HEK293T (cell line): ENCODE data around the gene NPVF.

Experiments
- CTCF ChIA-PET: fragments of 350-600 bp; formaldehyde crosslinking; extraction: SDS; loops from one replicate; lab custom pipeline; 2021; ENCODE audit warnings: antibody characterized with exemption, inconsistent platforms; lab: Yijun Ruan, JAX
- POLR2A ChIA-PET: fragments of 350-600 bp; formaldehyde crosslinking; extraction: SDS; loops from one replicate; lab custom pipeline; 2020; ENCODE audit warnings: antibody characterized with exemption, inconsistent platforms; lab: Yijun Ruan, JAX
- DNase-seq: peaks from one replicate; pipeline ENCODE4 v3.0.0; 2012; ENCODE audit warnings: mixed read lengths; ENCODE audit errors: extremely low spot score
- ARNT ChIP-seq: fragments of 450-650 bp; IDR thresholded peaks from 2 replicates; pipeline ENCODE4 v1.6.1; 2017; ENCODE audit warnings: mild to moderate bottlenecking
- BHLHE40 ChIP-seq: fragments of 450-650 bp; IDR thresholded peaks from 2 replicates; pipeline ENCODE4 v1.6.1; 2016; ENCODE audit warnings: mild to moderate bottlenecking, moderate library complexity, borderline replicate concordance
- CTBP1 ChIP-seq: fragments of 450-650 bp; IDR thresholded peaks from 2 replicates; pipeline ENCODE4 v1.6.1; 2016; ENCODE audit warnings: borderline replicate concordance
- ELF4 ChIP-seq: fragments of 450-650 bp; IDR thresholded peaks from 2 replicates; pipeline ENCODE4 v1.6.1; 2017; ENCODE audit warnings: antibody characterized with exemption
- FOXA1 ChIP-seq: fragments of 450-650 bp; IDR thresholded peaks from 2 replicates; pipeline ENCODE4 v1.6.1; 2016; ENCODE audit warnings: mild to moderate bottlenecking
- FOXK2 ChIP-seq: fragments of 450-650 bp; IDR thresholded peaks from 2 replicates; pipeline ENCODE4 v1.6.1; 2016; ENCODE audit warnings: mild to moderate bottlenecking
- FOXM1 ChIP-seq: fragments of 450-650 bp; IDR thresholded peaks from 2 replicates; pipeline ENCODE4 v1.6.1; 2017; ENCODE audit warnings: mild to moderate bottlenecking, borderline replicate concordance
- HDGF ChIP-seq: fragments of 450-650 bp; IDR thresholded peaks from 2 replicates; pipeline ENCODE4 v1.6.1; 2017; ENCODE audit warnings: antibody characterized with exemption, borderline replicate concordance
- L3MBTL2 ChIP-seq: fragments of 450-650 bp; conservative IDR thresholded peaks from 2 replicates; pipeline ENCODE4 v1.6.1; 2016; ENCODE audit warnings: mild to moderate bottlenecking
- LEF1 ChIP-seq: fragments of 450-650 bp; IDR thresholded peaks from 2 replicates; pipeline ENCODE4 v1.6.1; 2017; ENCODE audit warnings: mild to moderate bottlenecking, borderline replicate concordance
- NFRKB ChIP-seq: fragments of 450-650 bp; IDR thresholded peaks from 2 replicates; pipeline ENCODE4 v1.6.1; 2016; ENCODE audit warnings: mild to moderate bottlenecking, moderate library complexity
- PKNOX1 ChIP-seq: fragments of 450-650 bp; IDR thresholded peaks from 2 replicates; pipeline ENCODE4 v1.6.1; 2016
- SP1 ChIP-seq: fragments of 450-650 bp; IDR thresholded peaks from 2 replicates; pipeline ENCODE4 v1.6.1; 2017
- SUZ12 ChIP-seq: fragments of 450-650 bp; IDR thresholded peaks from 2 replicates; pipeline ENCODE4 v1.6.1; 2016; ENCODE audit warnings: mild to moderate bottlenecking
- TARDBP ChIP-seq: fragments of 450-650 bp; IDR thresholded peaks from 2 replicates; pipeline ENCODE4 v1.6.1; 2016
- ZNF384 ChIP-seq: fragments of 450-650 bp; IDR thresholded peaks from 2 replicates; pipeline ENCODE4 v1.6.1; 2016

Gene NPVF

GRCh38 chr7:25240340-25240739 lies 12.1 kb upstream of the NPVF start:
- TF ChIP-seq LEF1 (no peak), FOXM1 (no peak), CTBP1 (no peak), FOXA1 (no peak), TARDBP (no peak), BHLHE40 (no peak), SUZ12 (no peak), ARNT (no peak), ELF4 (no peak), NFRKB (no peak), SP1 (no peak), PKNOX1 (no peak), HDGF (no peak), L3MBTL2 (no peak), ZNF384 (no peak), FOXK2 (no peak)
- DNase-seq: no peak
- ChIA-PET POLR2A (no interaction called here), CTCF (no interaction called here)

DNA sequence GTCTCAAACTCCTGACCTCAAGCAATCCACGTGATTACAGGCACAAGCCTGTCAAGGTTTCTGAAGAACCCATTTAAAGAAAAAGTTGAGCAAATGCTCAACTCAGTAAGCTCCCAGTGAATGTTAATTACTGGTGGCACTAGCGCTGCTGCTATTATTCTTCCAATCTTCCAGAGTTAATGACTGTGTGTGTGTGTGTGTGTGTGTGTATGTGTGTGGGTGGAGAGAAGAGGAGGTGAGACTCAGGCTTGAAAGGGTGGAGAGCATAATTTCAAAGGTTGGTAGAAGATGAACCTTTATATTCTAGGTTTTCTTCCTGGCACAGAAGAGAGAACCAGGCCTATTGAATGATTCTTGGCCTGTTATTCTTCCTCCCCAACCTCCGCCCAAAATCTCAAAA lies 11.6 kb upstream of the NPVF start:
- ChIA-PET POLR2A (no interaction called here), CTCF (no interaction called here)
- TF ChIP-seq PKNOX1 (no peak), ELF4 (no peak), L3MBTL2 (no peak), TARDBP (no peak), NFRKB (no peak), FOXM1 (no peak), CTBP1 (no peak), SP1 (no peak), SUZ12 (no peak), HDGF (no peak)
- no peak for DNase-seq

DNA sequence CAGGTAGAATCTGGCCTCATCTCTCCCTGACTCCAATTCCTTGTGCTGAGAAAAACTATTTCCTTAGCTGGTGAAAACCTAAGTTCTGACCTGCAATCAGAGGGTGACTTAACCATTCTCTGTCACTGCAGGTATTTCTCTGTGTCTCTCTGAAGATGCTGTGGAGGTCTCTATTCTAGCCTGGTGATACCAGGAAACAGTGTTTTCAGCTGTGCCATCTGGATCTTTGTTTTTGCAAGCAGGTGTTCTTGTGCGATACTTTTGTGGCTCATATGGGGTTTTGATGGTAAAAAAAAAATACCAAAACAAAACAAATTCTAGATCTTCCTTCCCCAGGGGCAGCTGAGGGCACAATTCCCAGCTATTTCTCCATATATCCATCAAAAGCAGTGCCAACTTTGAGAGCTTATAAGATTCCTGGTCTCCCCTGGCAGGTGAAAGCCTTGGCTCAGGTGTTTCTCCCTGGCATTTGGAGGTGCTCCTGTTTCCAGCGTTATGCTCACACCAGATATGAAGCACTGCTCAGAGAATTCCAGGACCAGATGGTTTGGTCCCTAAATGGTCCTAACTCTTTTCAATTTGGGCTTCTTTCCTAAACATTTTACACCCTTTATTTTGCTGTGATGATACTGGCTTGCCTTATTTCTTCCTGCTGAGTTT lies 9.9 kb upstream of the NPVF start:
- no peak for TF ChIP-seq FOXK2
- no peak for TF ChIP-seq L3MBTL2
- TF ChIP-seq BHLHE40: no peak
- TF ChIP-seq PKNOX1: no peak
- TF ChIP-seq CTBP1: no peak
- TF ChIP-seq TARDBP: no peak
- no peak for TF ChIP-seq SP1
- no peak for TF ChIP-seq NFRKB
- no peak for TF ChIP-seq LEF1

DNA sequence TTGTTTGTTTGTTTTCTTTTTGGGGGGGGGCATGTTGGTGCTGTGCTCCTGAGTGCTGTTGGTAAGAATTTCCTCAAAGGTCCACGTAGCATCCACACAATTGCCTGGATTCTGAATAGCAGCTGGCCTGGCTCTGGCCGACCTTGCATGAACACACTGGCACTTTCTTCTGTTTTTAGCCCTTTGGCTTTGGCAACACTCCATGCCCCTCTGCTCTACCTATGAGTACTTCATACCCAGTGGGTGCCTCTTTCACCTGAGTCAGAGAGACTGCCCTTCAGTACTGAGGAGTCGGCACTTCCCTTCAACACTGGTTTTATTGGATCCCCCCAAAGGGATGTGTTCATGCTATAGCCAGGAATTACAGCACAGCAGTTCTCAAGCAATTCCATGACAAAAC lies 7.2 kb upstream of the NPVF start:
- ChIA-PET POLR2A (no interaction called here), CTCF (no interaction called here)
- DNase-seq: no peak
- TF ChIP-seq ARNT (no peak), TARDBP (no peak), NFRKB (no peak), SP1 (no peak), SUZ12 (no peak), FOXA1 (no peak), ELF4 (no peak), ZNF384 (no peak), FOXK2 (no peak), PKNOX1 (no peak), LEF1 (no peak), HDGF (no peak), L3MBTL2 (no peak), FOXM1 (no peak), CTBP1 (no peak), BHLHE40 (no peak)

More for the DNA sequence above, 9.9 kb upstream of the NPVF start:
- POLR2A ChIA-PET: no interaction called here
- CTCF ChIA-PET: no interaction called here
- no peak for DNase-seq

- POLR2A ChIA-PET: no interaction called here
- CTCF ChIA-PET: no interaction called here
- no peak for DNase-seq
- no peak for TF ChIP-seq FOXA1
- no peak for TF ChIP-seq FOXK2
- TF ChIP-seq ARNT: no peak
- TF ChIP-seq BHLHE40: no peak
- no peak for TF ChIP-seq SUZ12
- TF ChIP-seq LEF1: no peak
- TF ChIP-seq ELF4: no peak
- TF ChIP-seq L3MBTL2: no peak
- no peak for TF ChIP-seq PKNOX1
- no peak for TF ChIP-seq TARDBP
- no peak for TF ChIP-seq FOXM1
- TF ChIP-seq ZNF384: no peak
- no peak for TF ChIP-seq CTBP1
Observed at GRCh38 chr7:25234336-25234735, 6.0 kb upstream of the NPVF start.
